ENCODE results near the gene TSC2. TPM values are rescaled to one million over a fixed set of nuclear protein-coding genes. Genes with fewer than 3 reads are reported as not detected.
A peak's percentile ranks its signal among the peaks of the same experiment; 100 is the strongest.

TSC2 gene
- total and polyA plus RNA-seq, 2 donors (not counting 3 experiments of a cell fraction or from before 2014, with no cell fraction given), result 87.9 to 144 TPM

DNA sequence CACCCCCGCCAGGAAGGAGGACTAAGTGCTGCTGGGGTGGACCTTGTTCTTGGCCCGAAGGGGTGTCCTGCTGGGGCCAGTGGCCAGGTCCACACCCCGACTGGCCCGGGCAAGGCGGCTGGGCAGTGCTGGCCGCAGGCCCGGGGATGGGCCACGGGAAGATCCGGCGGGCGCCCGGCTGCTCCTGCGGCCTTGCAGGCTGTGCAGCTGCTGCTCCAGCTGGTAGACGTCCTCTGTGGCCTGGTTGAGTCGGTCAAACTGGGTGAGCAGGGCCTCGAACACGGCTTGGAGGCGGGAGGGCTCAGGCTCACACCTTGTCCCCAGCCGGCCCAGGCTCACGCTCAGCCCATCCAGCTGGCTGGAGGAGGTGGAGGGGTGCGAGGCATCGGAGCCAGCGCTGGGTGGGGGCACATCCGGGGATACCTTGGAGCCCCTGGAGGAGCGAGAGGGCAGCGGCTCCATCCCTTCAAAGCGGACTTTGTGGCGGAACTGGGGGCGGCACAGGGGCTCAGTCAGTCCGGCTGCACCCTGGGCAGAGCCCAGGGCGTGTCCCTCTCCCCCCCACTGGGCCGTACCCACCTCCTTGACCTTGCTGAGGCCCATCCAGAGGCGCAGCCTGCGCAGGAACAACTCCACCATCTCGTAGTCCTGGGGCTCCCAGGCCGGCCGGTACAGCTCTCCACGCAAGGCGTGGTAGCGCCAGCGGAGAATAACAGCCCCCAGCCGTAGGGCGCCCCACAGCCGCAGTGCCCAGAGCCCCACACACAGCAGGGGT is 42.1 kb downstream of the TSC2 start:
- H3K36me3 ChIP-seq (ENCODE audit: control insufficient read depth in 2 of 2, extremely low read depth in 1 of 2, insufficient read depth in 2 of 2, low read length in 2 of 2), result peaks cover 2 to 25% of the 10 kb centered on the region in 2 experiments
- no peak for FAIRE-seq
- TF ChIP-seq POLR2AphosphoS5 (IDR thresholded peaks at IDR 0.05; ENCODE audit: insufficient read depth, low read depth, low read length) (peak; percentile 17), JUN (IDR thresholded peaks at IDR 0.05; ENCODE audit: borderline replicate concordance, insufficient read depth, insufficient read length, low read depth) (no peak)
- H3K27me3 ChIP-seq (ENCODE audit: control insufficient read depth in 2 of 2, insufficient read depth in 2 of 2, low read length in 2 of 2), result no peaks in the 10 kb centered on the region
- H3K9me1 ChIP-seq (replicated peaks; ENCODE audit: control insufficient read depth, extremely low read depth, insufficient read depth, low read length), result no peaks in the 10 kb centered on the region
- H4K20me1 ChIP-seq (replicated peaks; ENCODE audit: control insufficient read depth, extremely low read depth, insufficient read depth, low read length), result no peaks in the 10 kb centered on the region
- no peak overlapping the region for H3K9ac ChIP-seq (replicated peaks; ENCODE audit: extremely low read depth, insufficient read depth, low read length)
- dilution Hi-C loops (cut with MboI; ENCODE audit: extremely low pct_ligation_motif_present, low sequenced_read_pairs), result no loop called here
- no peak overlapping the region for H3K27ac ChIP-seq (ENCODE audit: insufficient read depth, low read depth, low read length)
- H3K4me1 ChIP-seq (ENCODE audit: control insufficient read depth, extremely low read depth, insufficient read depth, low read length), result peaks cover 5% of the 10 kb centered on the region
- no peak overlapping the region for H2AFZ ChIP-seq (ENCODE audit: low read depth, low read length)
- no peaks in the 10 kb centered on the region for H3K79me2 ChIP-seq (ENCODE audit: control insufficient read depth, insufficient read depth, low read length)
- no peak overlapping the region for H3K4me2 ChIP-seq (ENCODE audit: insufficient read depth, low read length)
- H3K9me3 ChIP-seq (replicated peaks; ENCODE audit: control insufficient read depth, insufficient read depth, low read length), result no peaks in the 10 kb centered on the region
- no peak overlapping the region for H3K4me3 ChIP-seq (replicated peaks in 1 of 3; ENCODE audit: insufficient read depth in 1 of 3, low read depth in 1 of 3, low read length in 3 of 3)
- CTCF ChIA-PET, result interaction anchor here (0.5 to 4.0 kb wide), 8 partner anchors 10 to 98 kb away, joined by 3 to 36 read pairs (median 6); partner anchors contain the start of gene NHERF2
- BruUV-seq (replicated peaks), result no TSS peak
- DNase-seq (ENCODE audit: low read depth, low spot score), result no peak
- intact Hi-C loops (cut with micrococcal nuclease), result loop anchor here (2.0 kb wide), 1 partner anchor 67 kb away; no protein-coding TSS in a partner anchor
- POLR2A ChIA-PET, result interaction anchor here (1.0 to 1.3 kb wide), 2 partner anchors 46 to 66 kb away, joined by 3 to 7 read pairs; partner anchors contain the start of gene TRAF7

- Histone ChIP-seq H3K79me2 (ENCODE audit: control insufficient read depth, insufficient read depth, low read length) (no peaks in the 10 kb centered on the region), H3K27me3 (ENCODE audit: control insufficient read depth in 2 of 2, insufficient read depth in 2 of 2, low read length in 2 of 2) (no peaks in the 10 kb centered on the region), H3K4me2 (ENCODE audit: insufficient read depth, low read length) (no peak overlapping the region), H3K9me1 (replicated peaks; ENCODE audit: control insufficient read depth, extremely low read depth, insufficient read depth, low read length) (no peaks in the 10 kb centered on the region), H3K27ac (ENCODE audit: insufficient read depth, low read depth, low read length) (no peak overlapping the region), H2AFZ (ENCODE audit: low read depth, low read length) (no peak overlapping the region), H3K9ac (replicated peaks; ENCODE audit: extremely low read depth, insufficient read depth, low read length) (no peak overlapping the region), H4K20me1 (replicated peaks; ENCODE audit: control insufficient read depth, extremely low read depth, insufficient read depth, low read length) (no peaks in the 10 kb centered on the region), H3K36me3 (ENCODE audit: control insufficient read depth in 2 of 2, extremely low read depth in 1 of 2, insufficient read depth in 2 of 2, low read length in 2 of 2) (peaks cover 2 to 25% of the 10 kb centered on the region in 2 experiments), H3K4me3 (replicated peaks in 1 of 3; ENCODE audit: insufficient read depth in 1 of 3, low read depth in 1 of 3, low read length in 3 of 3) (no peak overlapping the region), H3K9me3 (replicated peaks; ENCODE audit: control insufficient read depth, insufficient read depth, low read length) (no peaks in the 10 kb centered on the region), H3K4me1 (ENCODE audit: control insufficient read depth, extremely low read depth, insufficient read depth, low read length) (peaks cover 5% of the 10 kb centered on the region)
- ChIA-PET CTCF (interaction anchor here (0.5 to 4.0 kb wide), 6 partner anchors 10 to 98 kb away, joined by 3 to 36 read pairs (median 6); partner anchors contain the start of gene NHERF2), POLR2A (interaction anchor here (1.0 to 1.3 kb wide), 2 partner anchors 47 to 65 kb away, joined by 3 to 7 read pairs; partner anchors contain the start of gene TRAF7)
- intact Hi-C loops (cut with micrococcal nuclease) (loop anchor here (2.0 kb wide), 1 partner anchor 68 kb away; no protein-coding TSS in a partner anchor), dilution Hi-C loops (cut with MboI; ENCODE audit: extremely low pct_ligation_motif_present, low sequenced_read_pairs) (no loop called here)
- FAIRE-seq, result no peak
- BruUV-seq (replicated peaks), result no TSS peak
- DNase-seq (ENCODE audit: low read depth, low spot score), result no peak
- TF ChIP-seq, protein P1, sequence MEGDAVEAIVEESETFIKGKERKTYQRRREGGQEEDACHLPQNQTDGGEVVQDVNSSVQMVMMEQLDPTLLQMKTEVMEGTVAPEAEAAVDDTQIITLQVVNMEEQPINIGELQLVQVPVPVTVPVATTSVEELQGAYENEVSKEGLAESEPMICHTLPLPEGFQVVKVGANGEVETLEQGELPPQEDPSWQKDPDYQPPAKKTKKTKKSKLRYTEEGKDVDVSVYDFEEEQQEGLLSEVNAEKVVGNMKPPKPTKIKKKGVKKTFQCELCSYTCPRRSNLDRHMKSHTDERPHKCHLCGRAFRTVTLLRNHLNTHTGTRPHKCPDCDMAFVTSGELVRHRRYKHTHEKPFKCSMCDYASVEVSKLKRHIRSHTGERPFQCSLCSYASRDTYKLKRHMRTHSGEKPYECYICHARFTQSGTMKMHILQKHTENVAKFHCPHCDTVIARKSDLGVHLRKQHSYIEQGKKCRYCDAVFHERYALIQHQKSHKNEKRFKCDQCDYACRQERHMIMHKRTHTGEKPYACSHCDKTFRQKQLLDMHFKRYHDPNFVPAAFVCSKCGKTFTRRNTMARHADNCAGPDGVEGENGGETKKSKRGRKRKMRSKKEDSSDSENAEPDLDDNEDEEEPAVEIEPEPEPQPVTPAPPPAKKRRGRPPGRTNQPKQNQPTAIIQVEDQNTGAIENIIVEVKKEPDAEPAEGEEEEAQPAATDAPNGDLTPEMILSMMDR (IDR thresholded peaks at IDR 0.05; ENCODE audit: extremely low read depth in 1 of 2, insufficient read depth in 1 of 2, low read depth in 1 of 2, low read length in 2 of 2), result no peak
Measured at GRCh38 chr16:2090481-2090776, 42.6 kb downstream of the TSC2 start.

Data from endothelial cell of umbilical vein (primary cell).